ENCODE measurements around the gene HECW1.

HECW1 gene

DNA sequence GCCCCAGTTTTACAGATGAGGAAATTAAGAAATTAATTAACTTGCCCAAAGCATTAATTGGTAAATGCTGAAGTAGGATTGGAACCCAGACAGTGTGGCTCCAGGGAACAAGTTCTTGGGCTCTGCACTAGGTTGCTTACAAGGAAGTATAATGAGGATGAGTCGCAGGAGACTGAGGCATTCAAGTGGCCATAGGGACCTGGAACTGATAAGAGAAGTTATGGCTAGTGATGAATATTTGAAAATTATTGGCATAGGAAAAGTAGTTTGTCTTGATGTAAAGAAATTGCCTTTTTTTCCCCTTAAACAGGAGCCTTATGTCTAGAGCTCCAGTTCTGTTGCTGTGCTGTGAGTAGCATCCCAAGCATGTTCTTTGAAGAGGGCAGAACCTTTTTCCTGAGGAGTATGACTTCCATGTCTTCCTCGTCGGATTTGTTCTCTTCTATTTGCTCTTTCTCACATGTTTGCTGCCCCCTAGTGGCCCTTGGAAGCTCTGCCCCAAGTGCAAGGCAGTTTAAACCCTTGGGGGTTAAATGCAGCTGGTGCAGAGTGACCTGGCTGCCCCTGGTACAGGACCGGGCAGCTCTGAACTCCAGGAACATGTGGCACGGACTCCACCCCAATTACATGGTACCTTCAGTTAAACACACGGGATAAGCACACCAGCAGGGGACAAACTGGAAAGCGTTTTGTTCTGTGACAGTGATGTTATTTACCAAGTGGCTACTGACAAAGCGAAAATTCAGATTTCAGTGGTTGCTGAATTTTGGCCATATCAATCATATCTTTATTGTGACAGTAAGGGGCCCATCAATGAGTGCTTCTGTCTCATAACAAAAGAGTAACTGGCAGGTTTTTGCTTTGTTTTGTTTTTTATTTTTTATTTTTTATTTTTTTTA is 148.8 kb downstream of the HECW1 start:
- Histone ChIP-seq H3K9me3 (ENCODE audit: severe bottlenecking) (no peaks in the 10 kb centered on the region), H3K27ac (no peak overlapping the region), H3K4me3 (ENCODE audit: low read depth, low read length) (no peak overlapping the region), H3K36me3 (no peaks in the 10 kb centered on the region), H3K27me3 (ENCODE audit: insufficient read depth, low read depth, severe bottlenecking) (no peaks in the 10 kb centered on the region)
- peak; percentile 84 for DNase-seq
- TF ChIP-seq, protein P1, sequence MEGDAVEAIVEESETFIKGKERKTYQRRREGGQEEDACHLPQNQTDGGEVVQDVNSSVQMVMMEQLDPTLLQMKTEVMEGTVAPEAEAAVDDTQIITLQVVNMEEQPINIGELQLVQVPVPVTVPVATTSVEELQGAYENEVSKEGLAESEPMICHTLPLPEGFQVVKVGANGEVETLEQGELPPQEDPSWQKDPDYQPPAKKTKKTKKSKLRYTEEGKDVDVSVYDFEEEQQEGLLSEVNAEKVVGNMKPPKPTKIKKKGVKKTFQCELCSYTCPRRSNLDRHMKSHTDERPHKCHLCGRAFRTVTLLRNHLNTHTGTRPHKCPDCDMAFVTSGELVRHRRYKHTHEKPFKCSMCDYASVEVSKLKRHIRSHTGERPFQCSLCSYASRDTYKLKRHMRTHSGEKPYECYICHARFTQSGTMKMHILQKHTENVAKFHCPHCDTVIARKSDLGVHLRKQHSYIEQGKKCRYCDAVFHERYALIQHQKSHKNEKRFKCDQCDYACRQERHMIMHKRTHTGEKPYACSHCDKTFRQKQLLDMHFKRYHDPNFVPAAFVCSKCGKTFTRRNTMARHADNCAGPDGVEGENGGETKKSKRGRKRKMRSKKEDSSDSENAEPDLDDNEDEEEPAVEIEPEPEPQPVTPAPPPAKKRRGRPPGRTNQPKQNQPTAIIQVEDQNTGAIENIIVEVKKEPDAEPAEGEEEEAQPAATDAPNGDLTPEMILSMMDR (IDR thresholded peaks at IDR 0.05; ENCODE audit: low read depth, low read length) = peak; percentile 82

DNA sequence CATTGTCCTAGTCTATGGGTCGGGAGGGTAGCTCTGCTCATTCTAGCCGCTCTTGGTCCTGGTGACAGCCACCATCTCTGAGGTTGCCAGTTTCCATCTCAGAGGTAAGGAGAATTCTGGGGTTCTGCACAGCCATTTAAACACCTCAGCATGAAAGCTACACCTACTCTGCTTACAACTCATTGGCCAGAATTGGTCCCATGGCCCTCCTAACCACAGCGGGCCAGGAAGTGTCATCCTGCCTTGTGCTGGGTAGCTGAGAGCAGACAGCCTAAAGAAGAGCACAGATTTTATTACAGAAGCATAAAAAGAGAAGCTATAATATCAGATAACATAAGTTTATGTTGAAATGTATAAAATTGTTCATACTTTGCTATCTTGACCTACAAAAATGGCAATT is 152.7 kb downstream of the HECW1 start:
- Histone ChIP-seq H3K4me3 (ENCODE audit: low read depth, low read length) (no peak overlapping the region), H3K27ac (no peak overlapping the region), H3K27me3 (ENCODE audit: insufficient read depth, low read depth, severe bottlenecking) (no peaks in the 10 kb centered on the region), H3K36me3 (no peaks in the 10 kb centered on the region), H3K9me3 (ENCODE audit: severe bottlenecking) (no peaks in the 10 kb centered on the region)
- TF ChIP-seq, protein P1 (IDR thresholded peaks at IDR 0.05; ENCODE audit: low read depth, low read length) = no peak
- no peak for DNase-seq

DNA sequence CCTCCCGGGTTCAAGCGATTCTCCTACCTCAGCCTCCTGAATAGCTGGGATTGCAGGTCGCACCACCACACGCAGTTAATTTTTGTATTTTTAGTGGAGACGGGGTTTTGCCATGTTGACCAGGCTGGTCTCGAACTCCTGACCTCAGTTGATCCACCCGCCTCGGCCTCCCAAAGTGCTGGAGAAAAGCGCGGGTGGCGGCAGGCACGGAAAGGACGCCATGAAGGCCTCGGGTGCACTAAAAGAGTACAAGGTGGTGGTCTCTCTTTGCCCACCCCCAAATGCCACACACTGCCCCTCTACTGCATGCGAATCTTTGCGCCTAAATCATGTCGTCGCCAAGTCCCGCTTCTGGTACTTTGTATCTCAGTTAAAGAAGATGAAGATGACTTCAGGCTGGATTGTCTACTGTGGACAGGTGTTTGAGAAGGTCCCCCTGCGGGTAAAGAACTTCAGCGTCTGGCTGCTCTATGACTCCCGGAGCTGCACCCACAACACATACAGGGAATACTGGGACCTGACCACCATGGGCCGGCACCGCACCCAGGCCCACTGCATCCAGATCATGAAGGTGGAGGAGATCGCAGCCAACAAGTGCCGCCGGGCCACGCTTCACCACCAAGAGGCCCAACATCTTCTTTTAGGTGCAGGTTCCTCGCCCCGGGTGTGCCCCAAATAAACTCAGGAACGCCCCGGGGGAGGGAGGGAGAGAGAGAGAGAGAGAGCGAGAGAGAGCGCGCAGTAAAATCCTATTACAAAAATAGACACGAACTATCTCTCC is 161.7 kb downstream of the HECW1 start:
- DNase-seq = no peak
- TF ChIP-seq, protein P1 (IDR thresholded peaks at IDR 0.05; ENCODE audit: low read depth, low read length) = no peak
- H3K36me3 ChIP-seq = no peaks in the 10 kb centered on the region
- no peak overlapping the region for H3K4me3 ChIP-seq (ENCODE audit: low read depth, low read length)
- H3K27ac ChIP-seq = no peak overlapping the region
- no peaks in the 10 kb centered on the region for H3K27me3 ChIP-seq (ENCODE audit: insufficient read depth, low read depth, severe bottlenecking)
- no peaks in the 10 kb centered on the region for H3K9me3 ChIP-seq (ENCODE audit: severe bottlenecking)

DNA sequence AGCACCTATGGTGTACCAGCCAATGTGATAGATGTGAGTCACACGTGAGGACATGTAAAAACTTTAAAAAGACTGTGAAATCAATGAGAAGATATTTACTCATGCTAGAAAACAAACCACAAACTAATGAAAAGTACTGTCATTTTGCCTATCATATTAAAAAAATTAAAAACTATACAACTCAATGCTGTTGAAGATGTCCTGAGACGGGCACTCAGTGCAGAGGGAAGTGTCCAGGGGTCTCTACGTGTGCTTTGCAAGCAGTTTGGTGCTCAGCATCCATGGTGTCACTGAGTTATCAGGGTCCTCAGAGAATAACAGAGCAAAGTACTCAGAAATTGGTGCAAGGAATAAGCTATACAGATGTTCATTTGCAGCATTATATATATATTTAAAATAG is 162.3 kb downstream of the HECW1 start:
- Histone ChIP-seq H3K27ac (no peak overlapping the region), H3K4me3 (ENCODE audit: low read depth, low read length) (no peak overlapping the region), H3K27me3 (ENCODE audit: insufficient read depth, low read depth, severe bottlenecking) (no peaks in the 10 kb centered on the region), H3K9me3 (ENCODE audit: severe bottlenecking) (no peaks in the 10 kb centered on the region), H3K36me3 (no peaks in the 10 kb centered on the region)
- TF ChIP-seq, protein P1 (IDR thresholded peaks at IDR 0.05; ENCODE audit: low read depth, low read length) = no peak
- no peak for DNase-seq

DNA sequence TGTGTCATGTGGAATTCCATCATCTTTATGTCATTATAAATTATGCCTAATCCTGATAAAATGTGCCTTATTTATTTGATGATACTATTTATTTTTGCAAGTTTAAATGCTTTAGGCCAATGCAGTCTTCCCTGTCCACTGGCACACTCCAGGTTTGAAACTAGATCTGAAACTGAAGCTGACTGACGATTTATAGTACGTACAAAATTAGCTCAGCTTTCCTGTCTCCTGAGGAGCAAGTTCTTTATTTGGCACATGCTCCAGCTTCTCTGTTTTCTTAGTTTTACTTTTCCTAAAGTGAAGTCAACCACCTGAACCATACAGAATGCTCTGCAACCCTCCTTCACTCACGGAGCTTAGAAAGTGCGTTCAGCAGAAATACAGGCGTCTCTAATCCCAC is 164.1 kb downstream of the HECW1 start:
- H3K27me3 ChIP-seq (ENCODE audit: insufficient read depth, low read depth, severe bottlenecking) = no peaks in the 10 kb centered on the region
- no peak overlapping the region for H3K27ac ChIP-seq
- no peaks in the 10 kb centered on the region for H3K36me3 ChIP-seq
- H3K4me3 ChIP-seq (ENCODE audit: low read depth, low read length) = no peak overlapping the region
- no peak for DNase-seq
- TF ChIP-seq, protein P1 (IDR thresholded peaks at IDR 0.05; ENCODE audit: low read depth, low read length) = no peak
- no peaks in the 10 kb centered on the region for H3K9me3 ChIP-seq (ENCODE audit: severe bottlenecking)
